Right lobe of liver (tissue), 4 donors: Measurements from ENCODE around the gene C19orf85.

ENCODE experiments used
- CTCF ChIP-seq, 4 donors: fragments of 200-600 bp in 3 of 4; fragments of 450-650 bp in 1 of 4; IDR thresholded peaks; one replicate each; pipeline versions ENCODE4 v1.5.1 to v1.8.0; 2016 to 2022; ENCODE audit warnings: antibody characterized with exemption in 4 of 4, mild to moderate bottlenecking in 2 of 4
- POLR2A ChIP-seq: fragments of 450-650 bp; IDR thresholded peaks from one replicate; pipeline ENCODE4 v1.6.1; 2017; ENCODE audit warnings: antibody characterized with exemption, mild to moderate bottlenecking
- donor health status: DM: no; HTN: no; CAD: no.
- donor health status: DM: no; HTN: no; CAD: no.
- donor health status: DM: no; HTN: yes; CAD: no.

GRCh38 chr19:55455576-55456235 is 8.8 kb downstream of the C19orf85 start:
- TF ChIP-seq CTCF (IDR thresholded peaks at IDR 0.05) = no peak
- TF ChIP-seq POLR2A = no peak
